ENCODE data around the gene TMEM11. TPM values are rescaled to one million over a fixed set of nuclear protein-coding genes. Genes with fewer than 3 reads are reported as not detected.

TMEM11 gene
- total and polyA plus RNA-seq, 4 donors: 7.9 to 28.0 (median 23.0) TPM

GRCh38 chr17:21201874-21202273 lies 12.1 kb downstream of the TMEM11 start:
- H3K4me1 ChIP-seq (ENCODE audit: control insufficient read depth, insufficient read depth, low read length): peaks cover 26% of the 10 kb centered on the region
- no peak overlapping the region for H3K4me3 ChIP-seq (ENCODE audit: low read depth, low read length)
- 91% methylated on average over 11 of the region's 11 CpGs for WGBS (ENCODE audit: insufficient coverage)
- peaks cover 46% of the 10 kb centered on the region for H3K36me3 ChIP-seq (ENCODE audit: control insufficient read depth, insufficient read depth, low read length)
- no peak for DNase-seq (ENCODE audit: low read depth in 4 of 6, low spot score in 6 of 6)
- no peaks in the 10 kb centered on the region for H3K9me3 ChIP-seq (ENCODE audit: control insufficient read depth, insufficient read depth, low read length)
- H3K27ac ChIP-seq (ENCODE audit: low read depth, low read length): no peak overlapping the region
- no peaks in the 10 kb centered on the region for H3K27me3 ChIP-seq (ENCODE audit: control insufficient read depth, insufficient read depth, low read length)

- peak in 1 of 6 donors; percentile 67 for DNase-seq (ENCODE audit: low read depth in 4 of 6, low spot score in 6 of 6)
- H3K27me3 ChIP-seq (ENCODE audit: control insufficient read depth, insufficient read depth, low read length): no peaks in the 10 kb centered on the region
- H3K4me1 ChIP-seq (ENCODE audit: control insufficient read depth, insufficient read depth, low read length): peaks cover 26% of the 10 kb centered on the region
- H3K27ac ChIP-seq (ENCODE audit: low read depth, low read length): no peak overlapping the region
- no peak overlapping the region for H3K4me3 ChIP-seq (ENCODE audit: low read depth, low read length)
- 50% methylated on average over 5 of the region's 5 CpGs for WGBS (ENCODE audit: insufficient coverage)
- no peaks in the 10 kb centered on the region for H3K9me3 ChIP-seq (ENCODE audit: control insufficient read depth, insufficient read depth, low read length)
- H3K36me3 ChIP-seq (ENCODE audit: control insufficient read depth, insufficient read depth, low read length): peaks cover 52% of the 10 kb centered on the region
Measured at GRCh38 chr17:21201298-21201595, 12.7 kb downstream of the TMEM11 start.

- no peak overlapping the region for H3K4me3 ChIP-seq (ENCODE audit: low read depth, low read length)
- H3K4me1 ChIP-seq (ENCODE audit: control insufficient read depth, insufficient read depth, low read length): peaks cover 31% of the 10 kb centered on the region
- no peaks in the 10 kb centered on the region for H3K9me3 ChIP-seq (ENCODE audit: control insufficient read depth, insufficient read depth, low read length)
- no peak overlapping the region for H3K27ac ChIP-seq (ENCODE audit: low read depth, low read length)
- no peaks in the 10 kb centered on the region for H3K27me3 ChIP-seq (ENCODE audit: control insufficient read depth, insufficient read depth, low read length)
- no peak for DNase-seq (ENCODE audit: low read depth in 4 of 6, low spot score in 6 of 6)
- peaks cover 55% of the 10 kb centered on the region for H3K36me3 ChIP-seq (ENCODE audit: control insufficient read depth, insufficient read depth, low read length)
- 87% methylated on average over 13 of the region's 15 CpGs for WGBS (ENCODE audit: insufficient coverage)
Measured at GRCh38 chr17:21200590-21201297, 13.2 kb downstream of the TMEM11 start.

GRCh38 chr17:21199856-21200255 lies 14.1 kb downstream of the TMEM11 start:
- Histone ChIP-seq H3K27me3 (ENCODE audit: control insufficient read depth, insufficient read depth, low read length) (no peaks in the 10 kb centered on the region), H3K27ac (ENCODE audit: low read depth, low read length) (no peak overlapping the region), H3K4me3 (ENCODE audit: low read depth, low read length) (no peak overlapping the region), H3K9me3 (ENCODE audit: control insufficient read depth, insufficient read depth, low read length) (no peaks in the 10 kb centered on the region), H3K36me3 (ENCODE audit: control insufficient read depth, insufficient read depth, low read length) (peaks cover 57% of the 10 kb centered on the region), H3K4me1 (ENCODE audit: control insufficient read depth, insufficient read depth, low read length) (peaks cover 32% of the 10 kb centered on the region)
- DNase-seq (ENCODE audit: low read depth in 4 of 6, low spot score in 6 of 6): no peak
- WGBS (ENCODE audit: insufficient coverage): 34% methylated on average over 10 of the region's 10 CpGs

GRCh38 chr17:21199311-21199710 lies 14.7 kb downstream of the TMEM11 start:
- Histone ChIP-seq H3K9me3 (ENCODE audit: control insufficient read depth, insufficient read depth, low read length) (no peaks in the 10 kb centered on the region), H3K36me3 (ENCODE audit: control insufficient read depth, insufficient read depth, low read length) (peaks cover 57% of the 10 kb centered on the region), H3K4me1 (ENCODE audit: control insufficient read depth, insufficient read depth, low read length) (peaks cover 33% of the 10 kb centered on the region), H3K27ac (ENCODE audit: low read depth, low read length) (no peak overlapping the region), H3K4me3 (ENCODE audit: low read depth, low read length) (no peak overlapping the region), H3K27me3 (ENCODE audit: control insufficient read depth, insufficient read depth, low read length) (no peaks in the 10 kb centered on the region)
- 55% methylated on average over 8 of the region's 9 CpGs for WGBS (ENCODE audit: insufficient coverage)
- no peak for DNase-seq (ENCODE audit: low read depth in 4 of 6, low spot score in 6 of 6)

- H3K36me3 ChIP-seq (ENCODE audit: control insufficient read depth, insufficient read depth, low read length): peaks cover 57% of the 10 kb centered on the region
- H3K4me1 ChIP-seq (ENCODE audit: control insufficient read depth, insufficient read depth, low read length): peaks cover 38% of the 10 kb centered on the region
- H3K27ac ChIP-seq (ENCODE audit: low read depth, low read length): no peak overlapping the region
- no peak for DNase-seq (ENCODE audit: low read depth in 4 of 6, low spot score in 6 of 6)
- 87% methylated on average over 20 of the region's 20 CpGs for WGBS (ENCODE audit: insufficient coverage)
- H3K4me3 ChIP-seq (ENCODE audit: low read depth, low read length): no peak overlapping the region
- H3K9me3 ChIP-seq (ENCODE audit: control insufficient read depth, insufficient read depth, low read length): no peaks in the 10 kb centered on the region
- H3K27me3 ChIP-seq (ENCODE audit: control insufficient read depth, insufficient read depth, low read length): no peaks in the 10 kb centered on the region
Measured at GRCh38 chr17:21198411-21198810, 15.6 kb downstream of the TMEM11 start.

- no peaks in the 10 kb centered on the region for H3K9me3 ChIP-seq (ENCODE audit: control insufficient read depth, insufficient read depth, low read length)
- peaks cover 44% of the 10 kb centered on the region for H3K36me3 ChIP-seq (ENCODE audit: control insufficient read depth, insufficient read depth, low read length)
- H3K4me1 ChIP-seq (ENCODE audit: control insufficient read depth, insufficient read depth, low read length): peaks cover 36% of the 10 kb centered on the region
- DNase-seq (ENCODE audit: low read depth in 4 of 6, low spot score in 6 of 6): no peak
- H3K27ac ChIP-seq (ENCODE audit: low read depth, low read length): no peak overlapping the region
- H3K27me3 ChIP-seq (ENCODE audit: control insufficient read depth, insufficient read depth, low read length): no peaks in the 10 kb centered on the region
- 96% methylated on average over 3 of the region's 5 CpGs for WGBS (ENCODE audit: insufficient coverage)
- H3K4me3 ChIP-seq (ENCODE audit: low read depth, low read length): no peak overlapping the region
Measured at GRCh38 chr17:21196126-21196525, 17.8 kb downstream of the TMEM11 start.

GRCh38 chr17:21194703-21195102 lies 19.3 kb downstream of the TMEM11 start:
- no peak overlapping the region for H3K4me3 ChIP-seq (ENCODE audit: low read depth, low read length)

GRCh38 chr17:21194226-21194625 lies 19.7 kb downstream of the TMEM11 start:
- Histone ChIP-seq H3K4me3 (ENCODE audit: low read depth, low read length) (no peak overlapping the region), H3K27ac (ENCODE audit: low read depth, low read length) (peak overlapping the region; percentile 35), H3K9me3 (ENCODE audit: control insufficient read depth, insufficient read depth, low read length) (no peaks in the 10 kb centered on the region), H3K27me3 (ENCODE audit: control insufficient read depth, insufficient read depth, low read length) (no peaks in the 10 kb centered on the region), H3K4me1 (ENCODE audit: control insufficient read depth, insufficient read depth, low read length) (peaks cover 28% of the 10 kb centered on the region), H3K36me3 (ENCODE audit: control insufficient read depth, insufficient read depth, low read length) (peaks cover 44% of the 10 kb centered on the region)
- DNase-seq (ENCODE audit: low read depth in 4 of 6, low spot score in 6 of 6): peak in 1 of 6 donors; percentile 30
- 43% methylated on average over 5 of the region's 8 CpGs for WGBS (ENCODE audit: insufficient coverage)

More at GRCh38 chr17:21194703-21195102, 19.3 kb downstream of the TMEM11 start:
- peak overlapping the region; percentile 35 for H3K27ac ChIP-seq (ENCODE audit: low read depth, low read length)
- peaks cover 44% of the 10 kb centered on the region for H3K36me3 ChIP-seq (ENCODE audit: control insufficient read depth, insufficient read depth, low read length)
- H3K27me3 ChIP-seq (ENCODE audit: control insufficient read depth, insufficient read depth, low read length): no peaks in the 10 kb centered on the region
- DNase-seq (ENCODE audit: low read depth in 4 of 6, low spot score in 6 of 6): peak in 4 of 6 donors; percentile 45 to 89 (median 64)
- H3K4me1 ChIP-seq (ENCODE audit: control insufficient read depth, insufficient read depth, low read length): peaks cover 32% of the 10 kb centered on the region
- WGBS (ENCODE audit: insufficient coverage): 25% methylated on average over 2 of the region's 5 CpGs
- H3K9me3 ChIP-seq (ENCODE audit: control insufficient read depth, insufficient read depth, low read length): no peaks in the 10 kb centered on the region

- DNase-seq (ENCODE audit: low read depth in 4 of 6, low spot score in 6 of 6): no peak
- H3K27me3 ChIP-seq (ENCODE audit: control insufficient read depth, insufficient read depth, low read length): no peaks in the 10 kb centered on the region
- no peaks in the 10 kb centered on the region for H3K9me3 ChIP-seq (ENCODE audit: control insufficient read depth, insufficient read depth, low read length)
- H3K4me3 ChIP-seq (ENCODE audit: low read depth, low read length): no peak overlapping the region
- no peak overlapping the region for H3K27ac ChIP-seq (ENCODE audit: low read depth, low read length)
- 67% methylated on average over 1 of the region's 5 CpGs for WGBS (ENCODE audit: insufficient coverage)
- H3K36me3 ChIP-seq (ENCODE audit: control insufficient read depth, insufficient read depth, low read length): peaks cover 43% of the 10 kb centered on the region
- peaks cover 23% of the 10 kb centered on the region for H3K4me1 ChIP-seq (ENCODE audit: control insufficient read depth, insufficient read depth, low read length)
Measured at GRCh38 chr17:21193031-21193430, 20.9 kb downstream of the TMEM11 start.

Measured in spinal cord (tissue), 10 donors.